Astrocyte (in vitro differentiated cells and primary cell): Measurements from ENCODE around the gene KCNQ1.

Experiments
- CTCF ChIP-seq: IDR thresholded peaks from 2 replicates; pipeline ENCODE4 v1.5.1; 2011; ENCODE audit warnings: low read depth, mild to moderate bottlenecking, inconsistent platforms, low read length, moderate library complexity; ENCODE audit not compliant: insufficient read depth
- EZH2 ChIP-seq: IDR thresholded peaks from 2 replicates; pipeline ENCODE4 v1.6.1; 2012; ENCODE audit warnings: mild to moderate bottlenecking, low read length, inconsistent platforms; ENCODE audit not compliant: insufficient read depth

GRCh38 chr11:2467695-2468055 is 22.9 kb downstream of the KCNQ1 start:
- TF ChIP-seq CTCF (no peak), EZH2 (no peak)
